Neuronal stem cell (in vitro differentiated cells): Measurements from ENCODE around the gene DDIT3.
"Not testable (repeated sequence)": the region's sequence is repeated elsewhere in the genome, so short reads cannot be mapped to it uniquely, and the experiment has no call there.

Experiments
- DNase-seq: peaks from one replicate; pipeline ENCODE4 v3.0.0-alpha.2; 2013; ENCODE audit warnings: low spot score
- H2AFZ ChIP-seq: one replicate; pipeline ENCODE4 v1.6.1; 2013; ENCODE audit warnings: mild to moderate bottlenecking, low read length, inconsistent platforms
- H2AK5ac ChIP-seq: 2 replicates; pipeline ENCODE4 v1.6.1; 2013; ENCODE audit warnings: low read depth, mild to moderate bottlenecking, inconsistent platforms, low read length, moderate library complexity, mixed read lengths
- H2BK120ac ChIP-seq: 2 replicates; pipeline ENCODE4 v1.6.1; 2013; ENCODE audit warnings: low read depth, mild to moderate bottlenecking, inconsistent platforms, low read length, moderate library complexity, mixed read lengths
- H2BK12ac ChIP-seq: one replicate; pipeline ENCODE4 v1.6.1; 2013; ENCODE audit warnings: low read length, inconsistent platforms
- H2BK15ac ChIP-seq: 2 replicates; pipeline ENCODE4 v1.6.1; 2013; ENCODE audit warnings: mild to moderate bottlenecking, low read length, inconsistent platforms, mixed read lengths
- H2BK5ac ChIP-seq: one replicate; pipeline ENCODE4 v1.6.1; 2013; ENCODE audit warnings: inconsistent platforms, mild to moderate bottlenecking, low read length, moderate library complexity
- H3K14ac ChIP-seq: one replicate; pipeline ENCODE4 v1.6.1; 2013; ENCODE audit warnings: low read length, inconsistent platforms
- H3K18ac ChIP-seq: 2 replicates; pipeline ENCODE4 v1.6.1; 2013; ENCODE audit warnings: low read length, inconsistent platforms
- H3K23ac ChIP-seq: 2 replicates; pipeline ENCODE4 v1.6.1; 2013; ENCODE audit warnings: low read depth, mild to moderate bottlenecking, mixed read lengths, low read length, inconsistent platforms; ENCODE audit not compliant: poor library complexity
- H3K27ac ChIP-seq: replicated peaks from 3 replicates; pipeline ENCODE4 v1.5.1; 2013; ENCODE audit warnings: low read length, inconsistent platforms
- H3K27me3 ChIP-seq, 3 experiments: 2 replicates each; pipeline ENCODE4 v1.6.1; 2013; ENCODE audit warnings: low read length in 3 of 3, mild to moderate bottlenecking in 2 of 3, inconsistent platforms in 1 of 3, low read depth in 1 of 3, mixed read lengths in 1 of 3, moderate library complexity in 1 of 3; ENCODE audit not compliant: control insufficient read depth in 3 of 3, insufficient read depth in 3 of 3
- H3K36me3 ChIP-seq, 2 donors: replicated peaks in 1 of 2; 2 replicates each; pipeline ENCODE4 v1.6.1; 2013; ENCODE audit warnings: low read length in 2 of 2; ENCODE audit not compliant: control insufficient read depth in 2 of 2, insufficient read depth in 2 of 2
- H3K4ac ChIP-seq: 2 replicates; pipeline ENCODE4 v1.6.1; 2013; ENCODE audit warnings: inconsistent platforms, mild to moderate bottlenecking, low read length, moderate library complexity
- H3K4me1 ChIP-seq, 2 donors: 1 replicate in 1 of 2; 2 replicates in 1 of 2; pipeline ENCODE4 v1.6.1; 2013; ENCODE audit warnings: low read length in 2 of 2, low read depth in 1 of 2; ENCODE audit not compliant: control insufficient read depth in 2 of 2, insufficient read depth in 1 of 2
- H3K4me2 ChIP-seq: one replicate; pipeline ENCODE4 v1.6.1; 2013; ENCODE audit warnings: mild to moderate bottlenecking, low read length, inconsistent platforms; ENCODE audit not compliant: insufficient read depth, poor library complexity, severe bottlenecking
- H3K4me3 ChIP-seq, 2 donors: 2 replicates each; pipeline ENCODE4 v1.5.1; 2013; ENCODE audit warnings: low read length in 2 of 2, mild to moderate bottlenecking in 2 of 2, inconsistent platforms in 1 of 2, moderate library complexity in 1 of 2
- H3K79me1 ChIP-seq: one replicate; pipeline ENCODE4 v1.6.1; 2013; ENCODE audit warnings: low read depth, mild to moderate bottlenecking, inconsistent platforms, low read length, moderate library complexity
- H3K9ac ChIP-seq: one replicate; pipeline ENCODE4 v1.6.1; 2013; ENCODE audit warnings: mild to moderate bottlenecking, low read depth, low read length, inconsistent platforms; ENCODE audit not compliant: poor library complexity
- H3K9me3 ChIP-seq, 2 donors: replicated peaks in 1 of 2; 2 replicates each; pipeline versions ENCODE3 to v1.6.1; 2013; ENCODE audit warnings: low read length in 2 of 2, mild to moderate bottlenecking in 2 of 2, inconsistent platforms in 1 of 2, low read depth in 1 of 2, mixed read lengths in 1 of 2, moderate library complexity in 1 of 2; ENCODE audit not compliant: control insufficient read depth in 2 of 2, insufficient read depth in 1 of 2
- H4K8ac ChIP-seq: one replicate; pipeline ENCODE4 v1.6.1; 2013; ENCODE audit warnings: low read depth, mild to moderate bottlenecking, inconsistent platforms, low read length, moderate library complexity
- H4K91ac ChIP-seq: one replicate; pipeline ENCODE4 v1.6.1; 2013; ENCODE audit warnings: low read length, low read depth, mild to moderate bottlenecking, inconsistent platforms; ENCODE audit not compliant: poor library complexity
- WGBS, 2 donors: extraction: QIAGEN DNeasy Blood & Tissue Kit; methylation state at CpG; one replicate each; pipeline ENCODE4 v1.1.7; 2013; ENCODE audit warnings: missing lambda C conversion rate in 2 of 2, mixed read lengths in 1 of 2; ENCODE audit not compliant: insufficient read length in 2 of 2, insufficient replicate concordance in 1 of 2; ENCODE audit errors: extremely low coverage in 2 of 2; 5-methylcytosine and 5-hydroxymethylcytosine counted together

Gene DDIT3

GRCh38 chr12:57563358-57563757 is 43.0 kb upstream of the DDIT3 start:
- Histone ChIP-seq H2BK120ac (no peak overlapping the region), H2AK5ac (no peak overlapping the region), H2BK15ac (no peak overlapping the region), H3K27ac (no peak overlapping the region), H3K4ac (no peak overlapping the region), H3K36me3 (peaks cover 0 to 2% of the 10 kb centered on the region in 2 donors), H3K4me2 (no peak overlapping the region), H4K8ac (no peak overlapping the region), H3K79me1 (peaks cover 2% of the 10 kb centered on the region), H3K18ac (no peak overlapping the region), H3K4me3 (no peak overlapping the region), H3K14ac (no peak overlapping the region), H2BK12ac (no peak overlapping the region), H2AFZ (no peak overlapping the region), H4K91ac (no peak overlapping the region), H3K9me3 (no peaks in the 10 kb centered on the region), H2BK5ac (no peak overlapping the region), H3K27me3 (no peaks in the 10 kb centered on the region), H3K4me1 (no peaks in the 10 kb centered on the region), H3K9ac (no peak overlapping the region), H3K23ac (no peak overlapping the region)
- DNase-seq, result no peak
- no CpG with 5 or more reads among the region's 4 CpGs for WGBS, 2 donors

DNA sequence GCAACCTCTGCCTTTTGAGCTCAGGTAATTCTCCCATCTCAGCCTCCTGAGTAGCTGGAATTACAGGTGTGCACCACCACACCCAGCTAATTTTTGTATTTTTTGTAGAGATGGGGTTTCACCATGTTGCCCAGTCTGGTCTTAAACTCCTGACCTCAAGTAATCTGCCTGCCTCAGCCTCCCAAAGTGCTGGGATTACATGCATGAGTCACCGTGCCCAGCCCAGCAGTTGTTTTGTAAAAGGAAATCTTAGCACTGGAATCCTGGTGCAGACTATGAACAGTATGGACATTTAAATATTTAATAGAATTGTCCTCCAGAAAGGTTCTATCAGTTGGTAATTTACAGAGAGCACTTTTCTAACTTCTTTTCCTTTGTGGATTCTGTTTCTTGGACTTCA is 40.8 kb upstream of the DDIT3 start:
- H3K18ac ChIP-seq, H3K4ac ChIP-seq, H4K91ac ChIP-seq, H4K8ac ChIP-seq, H2AFZ ChIP-seq, H3K9ac ChIP-seq, H2BK120ac ChIP-seq, H3K4me3 ChIP-seq, H3K36me3 ChIP-seq, H3K27me3 ChIP-seq, H3K9me3 ChIP-seq, H3K23ac ChIP-seq, H3K4me2 ChIP-seq, H3K27ac ChIP-seq, H2BK5ac ChIP-seq, H2BK15ac ChIP-seq, H3K79me1 ChIP-seq, H3K14ac ChIP-seq, H3K4me1 ChIP-seq, H2AK5ac ChIP-seq, H2BK12ac ChIP-seq, DNase-seq: not testable (repeated sequence)
- WGBS, 2 donors, result no CpG with 5 or more reads among the region's 1 CpG

DNA sequence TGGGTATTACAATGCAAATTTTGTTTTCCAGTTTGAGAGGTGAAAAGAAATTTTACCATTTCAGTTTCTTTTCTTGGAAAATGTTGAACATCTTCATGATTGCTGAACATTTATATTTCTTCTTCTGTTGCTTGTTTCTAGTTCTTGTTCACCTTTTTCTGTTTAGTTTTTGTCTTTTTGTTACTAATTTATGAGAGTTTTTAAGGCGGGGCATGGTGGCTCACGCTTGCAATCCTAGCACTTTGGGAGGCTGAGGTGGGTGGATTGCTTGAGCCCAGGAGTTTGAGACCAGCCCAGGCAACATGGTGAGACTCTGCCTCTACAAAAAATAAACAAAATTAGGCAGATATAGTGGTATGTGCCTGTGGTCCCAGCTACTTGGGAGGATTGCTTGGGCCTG is 40.2 kb upstream of the DDIT3 start:
- no CpG with 5 or more reads among the region's 2 CpGs for WGBS, 2 donors
- Histone ChIP-seq H3K36me3 (no peaks in the 10 kb centered on the region), H2AFZ (no peak overlapping the region), H2BK12ac (no peak overlapping the region), H3K9ac (no peak overlapping the region), H3K27ac (no peak overlapping the region), H2BK120ac (no peak overlapping the region), H3K4ac (no peak overlapping the region), H3K79me1 (peaks cover 2% of the 10 kb centered on the region), H3K4me1 (no peaks in the 10 kb centered on the region), H2BK15ac (no peak overlapping the region), H3K4me3 (no peak overlapping the region), H2AK5ac (no peak overlapping the region), H4K91ac (no peak overlapping the region), H2BK5ac (no peak overlapping the region), H3K18ac (no peak overlapping the region), H3K23ac (no peak overlapping the region), H3K14ac (no peak overlapping the region), H3K27me3 (no peaks in the 10 kb centered on the region), H3K4me2 (no peak overlapping the region), H4K8ac (no peak overlapping the region), H3K9me3 (no peaks in the 10 kb centered on the region)
- DNase-seq, result no peak

- H2BK120ac ChIP-seq, result no peak overlapping the region
- H3K23ac ChIP-seq, result no peak overlapping the region
- no peak overlapping the region for H3K27ac ChIP-seq
- no peak overlapping the region for H4K91ac ChIP-seq
- no peak for DNase-seq
- no peaks in the 10 kb centered on the region for H3K9me3 ChIP-seq
- H3K18ac ChIP-seq, result no peak overlapping the region
- H3K4me2 ChIP-seq, result no peak overlapping the region
- WGBS, 2 donors, result no CpG with 5 or more reads among the region's 4 CpGs
- no peak overlapping the region for H2BK5ac ChIP-seq
- peaks cover 0 to 3% of the 10 kb centered on the region in 2 donors for H3K4me1 ChIP-seq
- no peak overlapping the region for H3K4ac ChIP-seq
- H3K27me3 ChIP-seq, result no peaks in the 10 kb centered on the region
- no peak overlapping the region for H2AK5ac ChIP-seq
- no peak overlapping the region for H4K8ac ChIP-seq
- peaks cover 2% of the 10 kb centered on the region for H3K79me1 ChIP-seq
- no peak overlapping the region for H2BK15ac ChIP-seq
- H3K9ac ChIP-seq, result no peak overlapping the region
- no peak overlapping the region for H3K4me3 ChIP-seq
- no peak overlapping the region for H3K14ac ChIP-seq
- no peak overlapping the region for H2AFZ ChIP-seq
- H2BK12ac ChIP-seq, result no peak overlapping the region
- no peaks in the 10 kb centered on the region for H3K36me3 ChIP-seq
These were observed 38.5 kb upstream of the DDIT3 start for GRCh38 chr12:57558864-57559263.
